Erythroblast (primary cell): ENCODE results near the gene GATAD2B.

Source experiments
- GATA1 ChIP-seq: IDR thresholded peaks from 2 replicates; pipeline ENCODE4 v1.6.1; 2011; ENCODE audit warnings: low read depth, mild to moderate bottlenecking, control low read depth, low read length, moderate library complexity
- POLR2A ChIP-seq: IDR thresholded peaks from 2 replicates; pipeline ENCODE4 v1.6.1; 2011; ENCODE audit warnings: mild to moderate bottlenecking, low read length

GRCh38 chr1:153968000-153968363 lies 45.2 kb upstream of the GATAD2B start:
- TF ChIP-seq POLR2A (no peak), GATA1 (no peak)
